Measurements from ENCODE around the gene DDX19B. TPM values are rescaled to one million over a fixed set of nuclear protein-coding genes. Genes with fewer than 3 reads are reported as not detected.

The DDX19B gene
- total and polyA plus RNA-seq, 9 of the 15 experiments (the other 6 are each of a cell fraction or from before 2014, with no cell fraction given), result 7.0 to 32.9 (median 19.3) TPM

DNA sequence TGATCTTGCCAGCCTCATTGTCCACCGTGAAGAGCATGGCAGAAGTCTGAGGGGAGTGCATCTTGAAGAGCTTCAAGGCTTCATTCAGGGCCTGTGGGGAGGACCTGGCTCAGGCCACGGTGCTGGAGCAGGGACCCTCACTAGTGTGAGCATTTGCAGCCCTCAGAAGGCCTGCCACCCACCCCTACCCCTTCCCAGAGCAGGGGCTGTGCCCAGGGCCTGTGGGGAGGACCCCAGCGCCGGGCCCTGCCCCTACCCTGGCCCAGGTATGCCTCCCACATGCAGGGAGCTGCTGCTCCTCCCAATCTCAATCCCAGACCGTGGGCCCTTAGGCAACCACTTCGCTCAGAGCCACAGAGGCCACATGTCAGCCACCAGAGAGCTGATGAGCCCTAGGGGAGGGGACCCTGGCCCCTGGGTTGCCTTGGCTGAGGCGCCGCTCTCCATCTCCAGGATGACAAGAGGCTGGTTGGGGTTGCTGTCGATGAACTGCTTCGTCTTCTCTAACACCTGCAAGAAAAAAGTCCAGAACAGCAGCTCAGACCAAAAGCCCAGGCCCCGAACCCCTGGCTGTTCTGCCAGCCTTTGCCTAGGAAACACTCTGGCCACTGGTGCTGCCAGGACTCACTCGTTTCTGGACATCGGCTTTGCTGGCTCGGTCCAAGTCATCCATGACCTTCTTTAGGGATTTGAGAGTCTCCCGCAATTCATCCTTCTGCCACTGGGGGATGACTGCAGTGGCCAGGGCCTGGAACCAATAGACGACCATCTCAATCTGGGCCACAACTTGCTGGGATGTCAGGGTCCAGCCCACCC, 45.5 kb upstream of the DDX19B start (continued):
- TF ChIP-seq, protein P1, sequence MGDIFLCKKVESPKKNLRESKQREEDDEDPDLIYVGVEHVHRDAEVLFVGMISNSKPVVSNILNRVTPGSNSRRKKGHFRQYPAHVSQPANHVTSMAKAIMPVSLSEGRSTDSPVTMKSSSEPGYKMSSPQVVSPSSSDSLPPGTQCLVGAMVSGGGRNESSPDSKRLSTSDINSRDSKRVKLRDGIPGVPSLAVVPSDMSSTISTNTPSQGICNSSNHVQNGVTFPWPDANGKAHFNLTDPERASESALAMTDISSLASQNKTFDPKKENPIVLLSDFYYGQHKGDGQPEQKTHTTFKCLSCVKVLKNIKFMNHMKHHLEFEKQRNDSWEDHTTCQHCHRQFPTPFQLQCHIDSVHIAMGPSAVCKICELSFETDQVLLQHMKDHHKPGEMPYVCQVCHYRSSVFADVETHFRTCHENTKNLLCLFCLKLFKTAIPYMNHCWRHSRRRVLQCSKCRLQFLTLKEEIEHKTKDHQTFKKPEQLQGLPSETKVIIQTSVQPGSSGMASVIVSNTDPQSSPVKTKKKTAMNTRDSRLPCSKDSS (IDR thresholded peaks at IDR 0.05; ENCODE audit: low read depth, partially characterized antibody), result no peak
- peak; percentile 27; the same call in 1 of the 2 replicates for TF ChIP-seq ZNF282 (CRISPR knock-in tag; IDR thresholded peaks at IDR 0.05)
- peak; percentile 84 for TF ChIP-seq POLR2G (IDR thresholded peaks at IDR 0.05; ENCODE audit: low read depth, low read length)

DNA sequence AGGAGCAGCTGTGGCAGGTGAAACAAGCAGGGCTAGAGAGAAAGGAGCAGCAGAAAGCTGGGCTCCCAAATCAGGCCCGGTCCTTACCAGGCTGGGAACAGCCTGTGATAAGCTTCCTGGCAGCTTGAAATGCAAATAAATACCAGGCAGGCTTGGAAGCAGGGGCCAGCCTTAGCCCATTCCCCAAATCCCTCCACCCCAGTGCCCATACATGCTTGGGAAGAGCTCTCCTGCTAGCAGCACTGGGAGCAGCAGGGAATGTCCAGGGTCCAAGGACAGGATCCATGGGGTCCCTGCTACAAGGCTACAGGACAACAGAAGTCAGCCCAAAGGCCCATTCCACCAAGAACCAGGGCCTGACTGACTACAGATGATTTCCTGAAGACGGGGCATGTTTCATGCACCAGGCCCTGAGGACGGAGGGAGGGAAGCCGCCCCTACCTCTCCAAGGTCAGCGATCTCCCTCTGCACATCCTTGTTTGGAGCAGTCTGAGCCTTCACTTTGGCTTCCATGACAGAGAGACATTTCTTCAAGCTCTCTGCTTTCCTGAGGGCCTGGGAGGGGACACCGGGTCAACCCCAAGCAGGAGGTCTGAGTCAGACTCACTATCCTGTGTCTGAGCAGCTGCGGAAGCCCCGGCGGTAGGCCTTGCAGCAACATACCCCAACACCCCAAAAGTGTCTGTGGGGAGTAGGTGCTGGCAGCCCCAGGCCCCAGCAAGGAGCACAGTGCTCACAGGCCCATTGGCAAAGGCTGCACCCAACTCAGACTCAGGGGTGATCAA, 44.6 kb upstream of the DDX19B start:
- intact Hi-C loops (cut with micrococcal nuclease), result no loop called here
- Histone ChIP-seq H3K36me3 (ENCODE audit: control insufficient read depth, insufficient read depth, low read length) (peaks cover 82% of the 10 kb centered on the region), H2AFZ (ENCODE audit: low read depth, low read length) (no peak overlapping the region), H3K9ac (ENCODE audit: insufficient read depth in 1 of 2, low read depth in 2 of 2, low read length in 2 of 2) (peak overlapping the region in 1 of 2 experiments; percentile 48; a peak in 1 of 4 replicates), H3K4me2 (ENCODE audit: insufficient read depth, low read length) (no peak overlapping the region), H3K79me2 (ENCODE audit: control insufficient read depth, insufficient read depth, low read length) (peaks cover 23% of the 10 kb centered on the region), H3K4me1 (replicated peaks in 1 of 2; ENCODE audit: control insufficient read depth in 2 of 2, insufficient read depth in 2 of 2, low read length in 2 of 2) (peaks cover 3 to 20% of the 10 kb centered on the region in 2 experiments; a peak in 4 of 5 replicates), H3K9me1 (ENCODE audit: control insufficient read depth, insufficient read depth, low read length) (peaks cover 2% of the 10 kb centered on the region), H4K20me1 (replicated peaks; ENCODE audit: control insufficient read depth, insufficient read depth, low read length) (peaks cover 33% of the 10 kb centered on the region), H3K4me3 (no peak overlapping the region), H3K9me3 (replicated peaks; ENCODE audit: control insufficient read depth, insufficient read depth, low read depth, low read length) (no peaks in the 10 kb centered on the region), H3K27ac (ENCODE audit: extremely low read depth, low read depth, low read length) (no peak overlapping the region), H3K27me3 (ENCODE audit: control insufficient read depth in 2 of 2, insufficient read depth in 2 of 2, low read length in 2 of 2) (no peaks in the 10 kb centered on the region)
- ChIA-PET POLR2A (interaction anchor here (0.6 to 4.9 kb wide), 8 partner anchors 8 to 399 kb away, joined by 3 to 57 read pairs (median 5); partner anchors contain the start of gene AARS1), CTCF (ENCODE audit: low intra/inter-chr PET ratio) (interaction anchor here (0.6 kb wide), 1 partner anchor 742 kb away, joined by 3 read pairs; no protein-coding TSS in a partner anchor)
- 89% methylated on average over 9 of the region's 9 CpGs for WGBS (ENCODE audit: insufficient coverage, low coverage, missing lambda C conversion rate)
- no peak for FAIRE-seq
- in situ Hi-C loops (cut with MboI), result no loop called here
- no TSS peak for BruUV-seq (replicated peaks)
- no peak for ATAC-seq
- peak in 1 of 4 experiments; percentile 6 for DNase-seq (ENCODE audit: extremely low read depth in 1 of 4, low spot score in 3 of 4)
- no peak for TF ChIP-seq ZNF354B (CRISPR knock-in tag; IDR thresholded peaks at IDR 0.05)
- TF ChIP-seq KDM4B (IDR thresholded peaks at IDR 0.05; ENCODE audit: borderline replicate concordance in 2 of 2, low read depth in 1 of 2), result no peak
- no peak for TF ChIP-seq KLF16 (IDR thresholded peaks at IDR 0.05)
- TF ChIP-seq, protein P2, sequence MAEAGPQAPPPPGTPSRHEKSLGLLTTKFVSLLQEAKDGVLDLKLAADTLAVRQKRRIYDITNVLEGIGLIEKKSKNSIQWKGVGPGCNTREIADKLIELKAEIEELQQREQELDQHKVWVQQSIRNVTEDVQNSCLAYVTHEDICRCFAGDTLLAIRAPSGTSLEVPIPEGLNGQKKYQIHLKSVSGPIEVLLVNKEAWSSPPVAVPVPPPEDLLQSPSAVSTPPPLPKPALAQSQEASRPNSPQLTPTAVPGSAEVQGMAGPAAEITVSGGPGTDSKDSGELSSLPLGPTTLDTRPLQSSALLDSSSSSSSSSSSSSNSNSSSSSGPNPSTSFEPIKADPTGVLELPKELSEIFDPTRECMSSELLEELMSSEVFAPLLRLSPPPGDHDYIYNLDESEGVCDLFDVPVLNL (CRISPR knock-in tag; IDR thresholded peaks at IDR 0.05; ENCODE audit: low read depth), result no peak
- TF ChIP-seq, protein P3, sequence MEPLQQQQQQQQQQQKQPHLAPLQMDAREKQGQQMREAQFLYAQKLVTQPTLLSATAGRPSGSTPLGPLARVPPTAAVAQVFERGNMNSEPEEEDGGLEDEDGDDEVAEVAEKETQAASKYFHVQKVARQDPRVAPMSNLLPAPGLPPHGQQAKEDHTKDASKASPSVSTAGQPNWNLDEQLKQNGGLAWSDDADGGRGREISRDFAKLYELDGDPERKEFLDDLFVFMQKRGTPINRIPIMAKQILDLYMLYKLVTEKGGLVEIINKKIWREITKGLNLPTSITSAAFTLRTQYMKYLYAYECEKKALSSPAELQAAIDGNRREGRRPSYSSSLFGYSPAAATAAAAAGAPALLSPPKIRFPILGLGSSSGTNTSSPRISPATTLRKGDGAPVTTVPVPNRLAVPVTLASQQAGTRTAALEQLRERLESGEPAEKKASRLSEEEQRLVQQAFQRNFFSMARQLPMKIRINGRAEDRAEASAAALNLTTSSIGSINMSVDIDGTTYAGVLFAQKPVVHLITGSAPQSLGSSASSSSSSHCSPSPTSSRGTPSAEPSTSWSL (CRISPR knock-in tag; IDR thresholded peaks at IDR 0.05; ENCODE audit: borderline replicate concordance), result no peak
- TF ChIP-seq HNRNPLL (IDR thresholded peaks at IDR 0.05; ENCODE audit: low read depth, low read length, poor library complexity, severe bottlenecking), result no peak
- no peak for TF ChIP-seq NFE2 (IDR thresholded peaks at IDR 0.05; ENCODE audit: low read depth)
- no peak for TF ChIP-seq ZC3H4 (CRISPR knock-in tag; IDR thresholded peaks at IDR 0.05; ENCODE audit: borderline replicate concordance)
- TF ChIP-seq ZNF445 (CRISPR knock-in tag; IDR thresholded peaks at IDR 0.05; ENCODE audit: low read depth), result no peak
- TF ChIP-seq RBFOX2 (IDR thresholded peaks at IDR 0.05; ENCODE audit: low read depth, low read length), result peak; percentile 37; the same call in 1 of the 2 replicates
- TF ChIP-seq MTA2 (IDR thresholded peaks at IDR 0.05; ENCODE audit: low read depth), result no peak
- peak; percentile 72 for TF ChIP-seq POLR2G (IDR thresholded peaks at IDR 0.05; ENCODE audit: low read depth, low read length)

Measured in K562 (cell line).